GM11168 (cell line): ENCODE results near the gene ERMARD.

ENCODE experiments used
- in situ Hi-C: fragments of 300-500 bp; cut with MboI; formaldehyde crosslinking; loops from one replicate; pipeline ENCODE4 v1.12.0; 2022; ENCODE audit warnings: low sequenced_read_pairs; ENCODE audit not compliant: unreplicated experiment

Gene ERMARD

DNA sequence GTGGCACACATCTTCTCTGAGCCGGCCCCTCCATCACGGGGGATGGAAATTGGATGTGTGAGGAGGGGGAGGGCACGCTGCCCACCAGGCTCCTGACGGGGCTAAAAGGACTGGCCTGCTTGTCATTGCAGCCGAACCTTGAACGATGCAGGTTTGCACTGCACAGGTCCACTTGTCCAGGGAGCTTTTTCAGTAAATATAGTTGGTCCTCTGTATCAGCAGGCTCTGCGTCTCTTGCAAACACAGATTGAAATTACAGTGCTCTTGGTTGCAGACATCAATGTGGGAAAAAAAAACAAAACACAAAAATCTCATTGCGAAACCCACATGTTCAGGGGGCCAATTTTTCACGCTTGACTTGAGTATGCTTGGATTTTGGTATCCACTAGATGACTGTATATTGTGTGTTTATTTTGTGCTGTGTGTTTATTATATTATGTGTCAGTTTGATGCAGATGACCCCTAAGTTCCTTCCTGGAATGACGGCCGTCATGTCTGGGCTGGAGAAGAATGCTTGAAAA, 29.2 kb downstream of the ERMARD start:
- in situ Hi-C loops, result no loop called here

GRCh38 chr6:169782966-169783365, 31.5 kb downstream of the ERMARD start:
- in situ Hi-C loops, result no loop called here

DNA sequence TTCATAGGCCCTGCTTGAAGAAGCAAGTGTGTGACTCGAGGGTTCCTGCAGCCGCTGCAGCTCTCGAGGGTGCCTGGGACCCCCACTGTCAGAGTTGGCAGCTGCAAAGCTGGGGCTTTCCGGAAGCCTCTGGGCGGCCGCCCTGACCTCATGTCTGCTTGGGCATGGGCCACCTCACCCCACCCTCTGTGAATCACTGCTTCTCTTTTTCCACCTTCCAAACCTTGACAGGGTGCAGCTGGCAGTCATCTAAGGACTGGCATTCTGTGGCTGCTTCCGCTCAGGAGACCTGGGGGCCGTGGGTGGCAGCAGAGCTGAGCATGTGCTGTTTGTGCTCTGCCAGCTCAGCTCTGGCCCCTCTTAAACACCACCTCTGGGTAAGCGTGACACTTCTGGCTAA, 32.0 kb downstream of the ERMARD start:
- in situ Hi-C loops, result no loop called here

DNA sequence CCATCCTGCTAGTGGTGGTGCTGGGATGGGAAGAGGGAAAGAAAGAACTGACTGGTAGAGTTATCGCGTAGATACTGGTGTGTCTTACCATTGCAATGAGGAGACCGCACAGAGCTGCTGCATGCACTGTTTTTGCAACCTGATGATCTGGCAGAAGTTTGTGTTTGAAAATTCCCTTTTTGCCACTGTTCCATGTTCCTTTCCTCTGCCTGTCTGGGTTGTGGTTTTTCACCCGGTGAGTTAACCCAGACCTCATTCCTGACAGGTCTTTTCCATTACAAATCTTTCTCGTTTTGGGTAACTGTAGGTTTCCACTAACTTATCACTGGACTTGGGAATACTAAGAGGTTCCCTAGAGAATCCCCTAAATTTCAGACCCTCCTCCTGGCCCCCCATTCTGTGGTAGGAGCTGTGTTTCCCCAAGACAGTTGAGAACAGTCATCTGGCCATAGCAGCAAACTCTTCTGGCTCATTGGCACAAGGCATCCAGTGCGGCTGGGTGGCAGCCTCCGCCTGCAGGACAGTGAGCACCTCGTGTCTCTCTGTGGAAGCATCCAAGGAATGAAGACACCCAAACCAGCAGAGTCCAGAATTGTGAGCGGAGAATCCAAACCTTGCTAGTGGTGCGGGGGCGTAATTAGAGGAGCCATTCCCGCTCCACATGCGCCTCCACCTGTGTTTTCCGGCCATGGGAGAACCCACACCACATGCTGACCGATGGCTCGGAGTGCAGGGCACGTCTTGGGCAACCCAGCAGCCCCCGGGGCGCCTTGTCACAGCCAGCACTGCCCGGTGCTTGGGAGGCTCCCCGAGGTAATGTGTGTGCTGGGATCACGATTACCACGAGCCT, 32.8 kb downstream of the ERMARD start:
- in situ Hi-C loops, result no loop called here

DNA sequence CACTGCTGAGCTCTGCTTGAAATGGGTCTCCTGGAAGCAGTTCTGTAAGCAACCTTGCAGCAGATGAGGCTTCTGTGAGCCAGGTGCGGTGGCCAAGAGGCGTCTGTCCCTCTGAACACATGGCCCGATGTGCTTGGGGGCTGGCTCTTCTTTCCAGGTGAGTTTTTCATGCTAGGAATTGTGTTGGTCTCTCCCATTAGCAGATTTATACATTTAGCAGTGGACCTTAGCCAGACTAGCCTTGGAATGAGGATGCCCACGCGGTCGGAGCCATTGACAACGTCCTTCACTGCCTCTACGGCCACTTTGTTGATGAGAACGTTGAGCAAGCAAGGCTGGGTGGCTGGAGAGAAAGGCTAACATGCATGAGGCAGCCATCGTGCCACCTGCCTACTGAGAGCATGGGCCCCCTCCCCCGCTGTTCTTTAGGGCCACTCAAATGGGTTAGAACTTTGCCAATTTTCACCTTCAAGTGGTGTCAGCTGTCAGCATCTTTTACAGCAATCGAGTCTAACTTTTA, 33.5 kb downstream of the ERMARD start:
- in situ Hi-C loops, result no loop called here

DNA sequence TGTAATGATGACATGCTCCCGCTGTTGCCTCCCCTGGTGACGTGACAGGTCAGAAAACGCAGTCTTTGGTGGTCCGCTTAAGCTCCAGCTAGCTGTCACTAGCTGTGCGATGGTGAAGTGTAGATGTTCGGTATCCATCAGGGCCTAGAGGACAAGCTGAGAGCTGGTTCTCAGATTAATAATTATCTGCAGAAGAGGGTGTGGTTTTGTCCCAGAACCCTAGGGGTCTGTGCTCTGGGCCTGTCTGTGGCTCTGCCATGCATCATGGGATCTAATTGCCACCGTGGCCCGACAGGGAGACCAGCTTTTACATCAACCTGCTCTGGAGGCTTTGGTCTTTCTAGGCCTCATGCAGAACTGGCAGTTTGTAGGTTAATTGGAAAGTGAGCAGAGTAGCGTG, 34.1 kb downstream of the ERMARD start:
- in situ Hi-C loops, result no loop called here

DNA sequence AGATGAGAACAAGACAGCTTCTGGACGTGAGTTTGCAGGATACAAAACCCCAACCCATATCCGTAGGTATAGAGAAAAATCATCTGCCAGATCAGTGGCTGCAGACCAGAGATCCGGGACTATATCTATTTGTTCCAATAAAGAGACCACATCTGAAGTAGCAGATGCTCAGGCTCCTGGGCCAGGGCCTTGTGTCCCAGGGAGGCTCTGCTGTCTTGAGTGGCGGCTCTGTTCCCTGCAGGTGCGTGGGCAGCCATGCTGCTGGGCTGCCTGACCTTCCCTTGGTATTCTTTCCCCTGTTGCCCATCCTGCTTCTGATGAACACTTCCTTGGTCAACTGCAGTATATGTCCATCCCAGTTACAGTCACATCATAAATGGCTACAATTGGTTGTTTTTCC, 34.9 kb downstream of the ERMARD start:
- in situ Hi-C loops, result no loop called here

- in situ Hi-C loops, result no loop called here
These were observed 36.4 kb downstream of the ERMARD start for GRCh38 chr6:169787797-169788196.

GRCh38 chr6:169788809-169789145, 37.4 kb downstream of the ERMARD start:
- in situ Hi-C loops, result no loop called here

GRCh38 chr6:169789146-169789943, 37.9 kb downstream of the ERMARD start:
- in situ Hi-C loops, result no loop called here

- in situ Hi-C loops, result no loop called here
These were observed 38.8 kb downstream of the ERMARD start for GRCh38 chr6:169789944-169790927.

DNA sequence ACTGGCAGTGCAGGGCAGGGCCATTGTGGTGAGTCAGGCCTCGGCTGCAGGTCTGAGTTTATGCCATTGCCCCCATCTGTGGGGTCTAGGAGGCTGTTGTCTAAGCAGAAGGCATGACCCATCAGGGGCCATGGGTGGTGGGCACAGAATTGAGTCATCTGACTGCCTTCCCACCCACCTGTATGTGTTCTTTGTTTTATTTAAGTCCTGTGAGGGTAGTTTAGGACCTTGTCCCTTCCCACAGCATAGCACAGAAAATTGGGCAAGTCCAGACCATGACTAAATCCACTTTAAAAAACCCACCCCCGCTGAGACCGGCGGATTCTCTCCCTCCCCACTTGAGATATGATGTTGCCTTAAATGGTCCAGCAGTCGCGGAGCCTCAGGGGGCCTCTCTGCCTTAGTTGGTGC, 40.3 kb downstream of the ERMARD start:
- in situ Hi-C loops, result no loop called here

DNA sequence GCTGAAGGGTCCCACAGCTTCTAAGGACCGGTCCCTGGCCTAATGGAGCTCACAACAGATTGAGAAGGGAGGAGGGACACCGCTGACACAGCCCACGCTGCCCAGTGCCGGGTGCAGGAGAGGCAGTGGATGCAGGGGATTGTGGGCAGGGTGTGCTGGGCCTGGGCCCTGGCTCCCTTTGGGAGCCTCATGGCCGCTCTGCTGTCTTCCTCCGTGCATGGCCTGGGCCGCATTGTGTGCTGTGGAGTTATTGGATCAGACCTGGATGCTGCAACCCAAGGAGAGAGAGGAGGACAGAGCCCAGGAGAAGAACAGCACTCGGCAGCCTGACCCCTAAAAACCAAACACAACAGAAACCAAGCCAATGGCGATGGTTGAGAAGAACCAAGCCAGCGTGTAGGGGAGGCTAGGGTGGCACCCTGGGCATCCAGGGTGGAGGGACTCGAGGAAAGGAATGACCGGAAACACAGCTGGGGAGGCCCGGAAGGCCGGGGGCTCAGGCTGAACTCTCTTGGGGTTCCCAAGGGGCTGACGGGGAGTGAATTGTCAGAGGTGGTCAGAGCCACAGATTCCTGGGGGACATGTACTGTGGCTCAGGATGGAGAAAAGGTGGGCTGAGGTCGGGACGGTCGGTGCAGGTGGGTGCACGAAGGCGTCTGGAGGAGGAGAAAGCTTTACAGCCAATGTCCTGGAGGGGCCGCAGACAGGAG, 41.0 kb downstream of the ERMARD start:
- in situ Hi-C loops, result no loop called here

DNA sequence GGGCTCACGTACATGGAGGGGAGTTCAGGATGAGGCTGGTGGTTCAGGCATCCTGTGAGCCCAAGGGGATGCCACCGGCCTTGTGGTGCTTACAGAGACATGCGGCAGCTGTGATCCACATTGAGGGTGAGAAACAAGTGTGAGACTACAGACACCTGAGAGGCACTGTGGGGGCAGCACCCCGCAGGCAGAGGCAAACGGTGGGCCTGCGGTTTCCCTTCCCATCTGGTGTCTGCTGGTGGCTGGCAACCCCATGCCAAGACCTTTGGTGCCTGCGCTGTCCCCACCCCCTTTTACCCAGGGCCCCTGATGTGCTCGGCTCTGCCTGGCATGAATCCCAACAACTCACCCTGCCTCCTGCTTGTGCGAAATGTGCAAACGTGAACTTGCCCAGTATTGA, 42.0 kb downstream of the ERMARD start:
- in situ Hi-C loops, result no loop called here

GRCh38 chr6:169794317-169795055, 43.1 kb downstream of the ERMARD start:
- in situ Hi-C loops, result no loop called here

GRCh38 chr6:169795196-169795595, 43.8 kb downstream of the ERMARD start:
- in situ Hi-C loops, result no loop called here

DNA sequence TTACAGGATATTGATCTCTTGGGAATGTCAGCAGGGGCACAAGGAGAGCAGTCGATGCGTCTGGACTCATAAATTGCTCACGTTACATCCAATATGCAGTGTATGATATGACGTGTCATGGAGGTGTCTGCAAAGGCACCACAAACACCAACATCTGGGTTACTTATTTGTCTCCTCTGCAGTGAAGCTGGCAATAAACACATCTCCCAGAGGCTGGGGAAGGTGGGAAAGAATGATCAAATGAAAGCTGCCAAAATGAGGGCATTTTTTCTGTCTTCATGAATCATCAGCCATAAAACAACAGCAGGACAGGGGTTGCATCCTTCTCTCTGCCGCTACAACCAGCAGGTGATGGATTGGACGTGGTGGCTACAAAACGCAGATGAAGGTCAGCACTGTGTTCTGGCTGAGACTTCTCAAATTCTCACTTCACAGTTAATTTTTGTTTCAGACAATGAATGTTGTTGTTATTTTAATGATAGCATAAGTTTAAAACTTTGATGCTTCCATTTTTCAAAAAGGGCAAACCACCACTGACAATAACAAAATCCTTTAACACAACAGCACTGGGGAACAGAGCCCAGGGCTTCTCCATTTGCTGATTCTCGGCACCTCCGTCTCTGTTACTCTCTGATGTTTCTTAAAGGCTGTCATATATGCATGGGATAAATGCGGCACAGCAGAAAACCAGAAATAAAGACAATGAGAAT, 47.5 kb downstream of the ERMARD start:
- in situ Hi-C loops, result no loop called here

DNA sequence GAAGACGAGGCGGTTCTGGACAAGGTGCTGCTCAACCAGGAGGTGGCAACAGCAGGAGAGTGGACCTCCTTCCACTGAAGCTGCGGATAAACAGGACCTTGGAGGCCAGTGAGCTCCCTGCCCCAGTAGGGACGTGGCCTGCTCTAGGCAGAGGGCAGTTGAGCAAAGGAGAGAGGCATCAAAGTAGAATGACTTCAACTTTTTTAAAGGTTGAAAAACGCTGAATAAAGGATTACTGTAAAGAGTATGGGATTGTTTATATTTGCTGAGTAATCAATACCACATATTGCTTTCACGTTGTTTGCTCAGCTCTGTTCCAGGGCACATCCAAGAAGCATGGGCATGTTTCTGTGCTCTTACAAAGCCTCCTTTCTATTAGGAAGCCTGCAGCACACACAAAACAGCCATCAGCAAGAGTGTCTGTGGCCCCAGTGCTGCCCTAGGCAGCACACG, 48.1 kb downstream of the ERMARD start:
- in situ Hi-C loops, result no loop called here
